OCI-LY3 (cell line): ENCODE data around the gene PCDHB2.

Experiments used
- CTCF ChIP-seq: fragments of 200-600, 300-600 bp; sonication (generic); IDR thresholded peaks from 2 replicates; pipeline ENCODE4 v1.5.1; 2014; ENCODE audit warnings: antibody characterized with exemption, low read length, low read depth
- EZH2phosphoT487 ChIP-seq: fragments of 200-600 bp; shearing (Covaris generic); IDR thresholded peaks from 2 replicates; pipeline ENCODE4 v1.6.1; 2018; ENCODE audit warnings: antibody characterized with exemption, mixed run types, low read depth

- TF ChIP-seq CTCF (no peak), EZH2phosphoT487 (no peak)
These were observed 12.2 kb upstream of the PCDHB2 start for GRCh38 chr5:141082228-141082627.
